Measurements from ENCODE around the gene U2AF2. TPM values are rescaled to one million over a fixed set of nuclear protein-coding genes. Genes with fewer than 3 reads are reported as not detected.

The U2AF2 gene
- total and polyA plus RNA-seq, 11 donors: 39.9 to 104 (median 72.7) TPM

DNA sequence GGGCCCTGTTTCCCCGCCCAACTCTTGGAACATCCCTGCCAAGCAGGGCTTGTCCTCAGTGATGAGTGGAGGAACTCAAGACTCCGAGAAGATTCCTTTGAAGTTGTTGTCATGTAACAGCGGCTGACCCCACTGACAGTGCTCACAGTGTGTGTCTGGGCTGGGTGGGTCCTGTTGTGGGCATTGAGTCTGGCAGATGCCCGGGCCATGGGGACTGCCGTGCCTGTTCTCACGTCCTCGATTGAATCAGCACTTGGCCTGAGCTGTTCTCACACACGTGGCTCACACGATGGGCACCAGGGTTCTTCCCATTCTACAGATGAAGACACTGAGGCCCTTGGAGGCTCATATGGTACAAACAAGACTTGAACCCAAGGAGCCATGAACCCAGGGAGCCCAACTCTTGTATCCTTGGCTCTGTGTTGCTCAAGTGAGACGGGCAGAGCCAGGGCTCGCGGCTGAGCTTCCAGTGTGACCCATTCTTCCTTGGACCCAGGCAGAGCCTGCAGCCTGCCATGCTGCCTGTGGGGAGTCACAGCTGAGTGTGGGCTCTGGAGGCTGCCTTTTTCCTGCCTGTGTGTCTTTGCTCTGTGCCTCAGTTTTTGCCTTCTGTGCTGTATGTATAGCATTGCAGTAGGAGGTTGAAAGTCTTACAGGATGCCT, 11.6 kb downstream of the U2AF2 start:
- no peak overlapping the region for H3K27ac ChIP-seq
- no peak for TF ChIP-seq POLR2A (IDR thresholded peaks at IDR 0.05)
- TF ChIP-seq, protein P1, sequence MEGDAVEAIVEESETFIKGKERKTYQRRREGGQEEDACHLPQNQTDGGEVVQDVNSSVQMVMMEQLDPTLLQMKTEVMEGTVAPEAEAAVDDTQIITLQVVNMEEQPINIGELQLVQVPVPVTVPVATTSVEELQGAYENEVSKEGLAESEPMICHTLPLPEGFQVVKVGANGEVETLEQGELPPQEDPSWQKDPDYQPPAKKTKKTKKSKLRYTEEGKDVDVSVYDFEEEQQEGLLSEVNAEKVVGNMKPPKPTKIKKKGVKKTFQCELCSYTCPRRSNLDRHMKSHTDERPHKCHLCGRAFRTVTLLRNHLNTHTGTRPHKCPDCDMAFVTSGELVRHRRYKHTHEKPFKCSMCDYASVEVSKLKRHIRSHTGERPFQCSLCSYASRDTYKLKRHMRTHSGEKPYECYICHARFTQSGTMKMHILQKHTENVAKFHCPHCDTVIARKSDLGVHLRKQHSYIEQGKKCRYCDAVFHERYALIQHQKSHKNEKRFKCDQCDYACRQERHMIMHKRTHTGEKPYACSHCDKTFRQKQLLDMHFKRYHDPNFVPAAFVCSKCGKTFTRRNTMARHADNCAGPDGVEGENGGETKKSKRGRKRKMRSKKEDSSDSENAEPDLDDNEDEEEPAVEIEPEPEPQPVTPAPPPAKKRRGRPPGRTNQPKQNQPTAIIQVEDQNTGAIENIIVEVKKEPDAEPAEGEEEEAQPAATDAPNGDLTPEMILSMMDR (IDR thresholded peaks at IDR 0.05): no peak
- ATAC-seq: no peak
- no peaks in the 10 kb centered on the region for H3K9me3 ChIP-seq
- H3K4me3 ChIP-seq: no peak overlapping the region
- WGBS, 4 donors: 81 to 89% (median 84%) methylated on average over 12 of the region's 12 CpGs
- DNase-seq: no peak
- peaks cover 3 to 94% (median 93%) of the 10 kb centered on the region in 9 donors for H3K36me3 ChIP-seq
- peaks cover 0 to 31% (median 0%) of the 10 kb centered on the region in 12 donors for H3K4me1 ChIP-seq
- no peaks in the 10 kb centered on the region for H3K27me3 ChIP-seq
- intact Hi-C loops (cut with DNase I): no loop called here

DNA sequence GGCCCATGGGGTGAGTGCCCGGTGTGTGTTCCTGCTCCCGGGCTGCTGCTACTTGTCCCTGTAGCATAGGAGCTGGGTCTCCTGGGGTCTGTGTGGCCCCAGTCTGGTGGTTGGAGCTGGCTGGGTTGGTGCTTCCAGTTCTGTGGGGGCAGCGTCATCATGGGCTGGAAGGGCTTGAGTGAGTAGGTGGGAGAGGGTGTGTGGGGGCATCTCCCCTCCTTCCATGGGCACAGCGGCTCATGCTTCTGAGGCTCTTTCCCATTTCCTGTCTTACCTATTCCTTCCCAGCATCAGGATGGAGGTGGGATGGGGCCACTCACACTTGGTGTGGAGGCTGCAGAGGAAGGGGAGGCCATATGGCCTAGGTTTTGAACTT, 12.2 kb downstream of the U2AF2 start:
- intact Hi-C loops (cut with DNase I): no loop called here
- H3K27me3 ChIP-seq: no peaks in the 10 kb centered on the region
- DNase-seq (no peak), ATAC-seq (no peak)
- no peak overlapping the region for H3K27ac ChIP-seq
- no peaks in the 10 kb centered on the region for H3K9me3 ChIP-seq
- no peak overlapping the region for H3K4me3 ChIP-seq
- 78 to 91% (median 87%) methylated on average over 2 to 4 of the region's 4 CpGs for WGBS, 4 donors
- peaks cover 0 to 34% (median 0%) of the 10 kb centered on the region in 12 donors for H3K4me1 ChIP-seq
- no peak for TF ChIP-seq POLR2A (IDR thresholded peaks at IDR 0.05)
- TF ChIP-seq, protein P1 (IDR thresholded peaks at IDR 0.05): no peak
- H3K36me3 ChIP-seq: peaks cover 3 to 94% (median 89%) of the 10 kb centered on the region in 9 donors

DNA sequence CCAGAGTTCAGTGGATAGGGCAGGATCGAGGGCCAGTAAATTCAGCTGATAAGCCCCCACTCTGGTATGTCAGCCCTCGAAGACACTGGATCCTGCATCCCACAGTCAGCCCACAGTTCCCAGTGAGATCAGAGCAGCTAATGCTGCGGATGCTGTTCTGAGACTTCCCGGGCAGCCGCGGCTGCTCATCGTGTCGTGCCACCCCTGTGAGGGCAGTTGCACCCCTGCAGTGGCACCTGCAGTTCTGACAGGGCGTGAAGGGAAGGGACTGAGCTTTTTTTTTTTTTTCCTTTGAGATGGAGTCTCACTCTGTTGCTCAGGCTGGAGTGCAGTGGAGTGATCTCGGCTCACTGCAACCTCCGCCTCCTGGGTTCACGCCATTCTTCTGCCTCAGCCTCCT, 12.7 kb downstream of the U2AF2 start:
- H3K9me3 ChIP-seq: no peaks in the 10 kb centered on the region
- ATAC-seq: no peak
- no peak for DNase-seq
- H3K27me3 ChIP-seq: no peaks in the 10 kb centered on the region
- H3K36me3 ChIP-seq: peaks cover 3 to 95% (median 87%) of the 10 kb centered on the region in 9 donors
- no peak for TF ChIP-seq POLR2A (IDR thresholded peaks at IDR 0.05)
- TF ChIP-seq, protein P1 (IDR thresholded peaks at IDR 0.05): no peak
- H3K4me3 ChIP-seq: no peak overlapping the region
- peaks cover 0 to 34% (median 0%) of the 10 kb centered on the region in 12 donors for H3K4me1 ChIP-seq
- no peak overlapping the region for H3K27ac ChIP-seq
- intact Hi-C loops (cut with DNase I): no loop called here
- WGBS, 4 donors: 75 to 89% (median 78%) methylated on average over 9 to 12 of the region's 12 CpGs

DNA sequence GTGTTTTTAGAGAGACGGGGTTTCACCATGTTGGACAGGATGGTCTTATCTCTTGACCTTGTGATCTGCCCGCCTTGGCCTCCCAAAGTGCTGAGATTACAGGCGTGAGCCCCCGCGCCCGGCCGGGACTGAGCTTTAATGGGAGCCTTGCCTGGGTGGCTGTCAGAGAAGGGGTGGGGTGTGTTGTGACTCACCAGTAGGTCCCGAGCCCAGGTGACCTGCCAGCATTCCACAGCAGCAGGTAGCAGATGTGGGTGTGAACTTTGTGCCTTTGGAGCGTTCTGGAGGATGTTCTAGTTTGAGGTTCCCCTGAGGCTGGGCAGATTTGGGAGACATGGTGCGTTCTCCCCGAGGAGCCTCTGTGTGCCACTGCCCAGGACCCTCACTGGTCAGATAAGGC, 13.1 kb downstream of the U2AF2 start:
- Histone ChIP-seq H3K9me3 (no peaks in the 10 kb centered on the region), H3K27ac (no peak overlapping the region), H3K27me3 (no peaks in the 10 kb centered on the region), H3K4me1 (peaks cover 0 to 34% (median 0%) of the 10 kb centered on the region in 12 donors), H3K4me3 (no peak overlapping the region), H3K36me3 (peaks cover 0 to 95% (median 87%) of the 10 kb centered on the region in 9 donors)
- intact Hi-C loops (cut with DNase I): no loop called here
- ATAC-seq: no peak
- no peak for DNase-seq
- WGBS, 4 donors: 56 to 60% (median 59%) methylated on average over 10 to 11 of the region's 11 CpGs
- TF ChIP-seq POLR2A (IDR thresholded peaks at IDR 0.05): no peak
- TF ChIP-seq, protein P1 (IDR thresholded peaks at IDR 0.05): no peak

Measured in heart left ventricle (tissue), 16 donors.